Uterus (tissue), 4 donors: ENCODE measurements around the gene DEXI. TPM values are rescaled to one million over a fixed set of nuclear protein-coding genes. Genes with fewer than 3 reads are reported as not detected.

Source experiments
- DNase-seq, 2 donors: peaks; one replicate each; pipeline ENCODE4 v3.0.0-alpha.2; 2019 to 2020
- H3K27ac ChIP-seq, 2 donors: fragments of 200-600 bp; sonication (generic); 1 replicate in 1 of 2; 2 replicates in 1 of 2; pipeline ENCODE4 v1.5.1; 2016 to 2018
- H3K27me3 ChIP-seq, 2 donors: fragments of 200-600 bp; sonication (generic); one replicate each; pipeline ENCODE4 v1.5.1; 2018 to 2019; ENCODE audit warnings: control low read depth in 1 of 2
- H3K36me3 ChIP-seq, 2 donors: fragments of 200-600 bp; sonication (generic); one replicate each; pipeline ENCODE4 v1.5.1; 2019; ENCODE audit warnings: control low read depth in 1 of 2
- H3K4me1 ChIP-seq, 2 donors: fragments of 200-600 bp; sonication (generic); one replicate each; pipeline ENCODE4 v1.5.1; 2018 to 2019; ENCODE audit warnings: control low read depth in 1 of 2
- H3K4me3 ChIP-seq, 2 donors: fragments of 200-600 bp; sonication (generic); 1 replicate in 1 of 2; 2 replicates in 1 of 2; pipeline ENCODE4 v1.5.1; 2018 to 2019; ENCODE audit warnings: mild to moderate bottlenecking in 1 of 2
- H3K9me3 ChIP-seq, 2 donors: fragments of 200-600 bp; sonication (generic); one replicate each; pipeline ENCODE4 v1.5.1; 2019; ENCODE audit warnings: control low read depth in 1 of 2
- POLR2A ChIP-seq, 2 donors: fragments of 450-650 bp; IDR thresholded peaks; one replicate each; pipeline ENCODE4 v1.6.1; 2016; ENCODE audit warnings: antibody characterized with exemption in 2 of 2, mild to moderate bottlenecking in 1 of 2, moderate library complexity in 1 of 2
- intact Hi-C: fragments of 100-400 bp; cut with DNase I; formaldehyde crosslinking; loops from one replicate; pipeline ENCODE4 v1.15.1; 2023; ENCODE audit warnings: low total_unique reads
- total RNA-seq, 4 donors: library from RNA; depleted of rRNA in 3 of 4; stranded (reverse); fragments of >200 nt in 3 of 4; gene quantifications; one replicate each; pipeline versions ENCODE4 v1.1.0 to v1.2.4, GENCODE V29; 2014 to 2023
- TF ChIP-seq, protein P1 (sequence below), 4 experiments: fragments of 200-600 bp in 2 of 4; fragments of 450-650 bp in 2 of 4; sonication (generic) in 2 of 4; IDR thresholded peaks; one replicate each; pipeline ENCODE4 v1.5.1; 2016 to 2019; ENCODE audit warnings: antibody characterized with exemption in 4 of 4, mild to moderate bottlenecking in 2 of 4, moderate library complexity in 1 of 4
- donor health status: DM: yes; HTN: yes; CAD: no.

DEXI gene
- total RNA-seq, 4 donors from 2014 or later: 15.6 to 70.2 (median 42.6) TPM

DNA sequence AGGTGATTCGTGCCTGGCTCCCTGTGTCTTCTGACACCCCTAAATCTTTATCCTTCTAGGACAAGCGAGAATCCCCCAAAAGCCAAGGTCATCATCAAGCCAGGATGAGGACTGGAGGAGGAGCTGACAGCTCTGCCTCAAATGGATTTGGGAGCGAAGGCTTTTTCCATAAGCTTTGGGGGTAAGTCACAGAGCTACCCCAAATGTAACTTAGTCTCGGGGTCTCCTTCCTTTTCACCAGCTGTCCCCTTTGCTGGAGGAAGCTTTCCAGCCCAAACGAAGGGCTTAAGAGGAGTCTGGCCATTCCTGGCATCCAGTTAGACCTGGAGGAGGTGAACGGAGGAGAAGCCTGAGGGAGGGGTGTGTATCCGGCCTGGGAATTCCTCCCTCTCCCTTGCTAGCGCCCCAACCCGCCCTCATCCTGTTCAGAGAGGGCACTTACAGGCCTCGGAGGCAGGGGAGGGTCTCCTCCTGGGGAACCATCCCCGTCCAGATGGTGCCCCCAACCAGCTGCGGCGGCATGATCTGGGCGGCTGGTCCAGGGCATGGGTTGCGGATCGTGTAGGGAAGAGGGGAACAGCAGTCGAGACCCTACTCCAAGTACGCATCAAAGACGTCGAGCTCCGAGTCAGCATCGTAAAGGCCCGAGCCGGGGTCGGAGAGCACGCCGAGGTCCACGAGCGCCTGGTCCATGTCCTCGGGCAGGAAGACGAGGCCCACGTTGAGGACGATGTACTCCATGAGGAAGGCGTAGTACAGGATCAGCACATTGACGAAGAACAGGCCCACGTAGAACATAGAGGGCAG is 938 bp downstream of the DEXI start:
- Histone ChIP-seq H3K4me3 (peak overlapping the region; percentile 51 to 95), H3K27ac (peak overlapping the region; percentile 80 to 88), H3K9me3 (no peaks in the 10 kb centered on the region), H3K36me3 (no peaks in the 10 kb centered on the region), H3K27me3 (no peaks in the 10 kb centered on the region), H3K4me1 (peaks cover 14 to 51% of the 10 kb centered on the region in 2 donors)
- DNase-seq: peak in 1 of 2 donors; percentile 32
- no peak for TF ChIP-seq POLR2A (IDR thresholded peaks at IDR 0.05)
- TF ChIP-seq, protein P1, sequence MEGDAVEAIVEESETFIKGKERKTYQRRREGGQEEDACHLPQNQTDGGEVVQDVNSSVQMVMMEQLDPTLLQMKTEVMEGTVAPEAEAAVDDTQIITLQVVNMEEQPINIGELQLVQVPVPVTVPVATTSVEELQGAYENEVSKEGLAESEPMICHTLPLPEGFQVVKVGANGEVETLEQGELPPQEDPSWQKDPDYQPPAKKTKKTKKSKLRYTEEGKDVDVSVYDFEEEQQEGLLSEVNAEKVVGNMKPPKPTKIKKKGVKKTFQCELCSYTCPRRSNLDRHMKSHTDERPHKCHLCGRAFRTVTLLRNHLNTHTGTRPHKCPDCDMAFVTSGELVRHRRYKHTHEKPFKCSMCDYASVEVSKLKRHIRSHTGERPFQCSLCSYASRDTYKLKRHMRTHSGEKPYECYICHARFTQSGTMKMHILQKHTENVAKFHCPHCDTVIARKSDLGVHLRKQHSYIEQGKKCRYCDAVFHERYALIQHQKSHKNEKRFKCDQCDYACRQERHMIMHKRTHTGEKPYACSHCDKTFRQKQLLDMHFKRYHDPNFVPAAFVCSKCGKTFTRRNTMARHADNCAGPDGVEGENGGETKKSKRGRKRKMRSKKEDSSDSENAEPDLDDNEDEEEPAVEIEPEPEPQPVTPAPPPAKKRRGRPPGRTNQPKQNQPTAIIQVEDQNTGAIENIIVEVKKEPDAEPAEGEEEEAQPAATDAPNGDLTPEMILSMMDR (IDR thresholded peaks at IDR 0.05): no peak
- intact Hi-C loops: no loop called here

DNA sequence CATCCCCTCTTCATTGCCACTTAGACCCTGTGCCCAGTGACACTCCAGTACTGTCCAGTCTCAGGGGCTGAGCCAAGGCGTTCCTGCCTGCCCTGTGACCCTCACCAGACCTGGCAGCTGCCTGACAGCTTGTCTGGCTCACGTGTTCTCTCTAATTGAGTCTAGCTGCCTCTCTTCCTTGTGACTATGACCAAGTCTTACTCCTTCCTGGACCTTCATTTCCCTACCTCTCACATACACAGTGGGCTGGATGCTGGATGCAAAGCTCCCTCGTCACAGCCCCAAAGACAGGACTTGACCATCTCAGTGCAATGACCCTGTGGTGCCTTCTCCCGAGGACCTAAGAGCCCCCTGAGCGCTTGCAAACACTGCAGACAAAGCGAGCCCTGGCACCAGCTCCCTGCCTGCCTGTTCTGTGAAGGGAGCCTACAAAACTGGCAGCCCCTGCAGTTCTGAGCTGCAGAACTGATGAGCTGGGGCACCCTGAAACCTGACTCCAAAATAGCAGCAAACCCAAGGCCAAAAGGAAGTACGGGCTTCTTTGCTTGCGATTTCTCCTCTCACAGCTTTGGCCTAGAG is 1.7 kb downstream of the DEXI start:
- intact Hi-C loops: no loop called here
- Histone ChIP-seq H3K36me3 (no peaks in the 10 kb centered on the region), H3K27ac (peak overlapping the region; percentile 80 to 88), H3K9me3 (no peaks in the 10 kb centered on the region), H3K27me3 (no peaks in the 10 kb centered on the region), H3K4me3 (peak overlapping the region; percentile 51 to 95), H3K4me1 (peaks cover 14 to 44% of the 10 kb centered on the region in 2 donors)
- no peak for DNase-seq
- TF ChIP-seq, protein P1 (IDR thresholded peaks at IDR 0.05): no peak
- TF ChIP-seq POLR2A (IDR thresholded peaks at IDR 0.05): no peak

DNA sequence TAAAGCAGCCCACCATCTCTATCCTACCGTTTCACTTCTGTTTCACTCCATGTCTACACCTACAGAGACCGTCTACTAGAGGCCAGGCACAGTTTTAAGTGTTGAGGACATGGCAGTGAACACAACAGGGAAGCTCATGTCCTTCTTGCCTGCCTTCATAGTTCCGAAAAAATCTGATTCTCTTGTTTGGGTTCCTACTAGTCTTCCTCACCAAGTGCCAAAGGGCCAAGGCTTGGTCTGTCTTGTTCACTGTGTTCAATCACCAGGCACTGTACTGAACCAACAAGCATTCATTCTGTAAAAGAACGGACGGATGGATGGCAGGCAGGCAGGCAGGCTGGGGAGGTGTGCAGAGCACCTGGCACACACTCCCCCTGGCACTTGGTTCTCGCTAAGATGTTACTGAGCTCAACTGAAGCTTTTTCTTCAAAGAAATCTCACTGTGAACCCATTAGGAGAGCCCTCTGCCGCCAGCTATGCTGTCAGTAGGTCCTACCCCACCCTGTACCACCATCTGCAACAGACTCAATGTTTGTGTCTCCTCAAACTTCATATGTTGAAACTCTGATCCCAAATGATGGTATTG is 2.5 kb downstream of the DEXI start:
- DNase-seq: no peak
- peak overlapping the region in 1 of 2 donors; percentile 88 for H3K27ac ChIP-seq
- no peak overlapping the region for H3K4me3 ChIP-seq

DNA sequence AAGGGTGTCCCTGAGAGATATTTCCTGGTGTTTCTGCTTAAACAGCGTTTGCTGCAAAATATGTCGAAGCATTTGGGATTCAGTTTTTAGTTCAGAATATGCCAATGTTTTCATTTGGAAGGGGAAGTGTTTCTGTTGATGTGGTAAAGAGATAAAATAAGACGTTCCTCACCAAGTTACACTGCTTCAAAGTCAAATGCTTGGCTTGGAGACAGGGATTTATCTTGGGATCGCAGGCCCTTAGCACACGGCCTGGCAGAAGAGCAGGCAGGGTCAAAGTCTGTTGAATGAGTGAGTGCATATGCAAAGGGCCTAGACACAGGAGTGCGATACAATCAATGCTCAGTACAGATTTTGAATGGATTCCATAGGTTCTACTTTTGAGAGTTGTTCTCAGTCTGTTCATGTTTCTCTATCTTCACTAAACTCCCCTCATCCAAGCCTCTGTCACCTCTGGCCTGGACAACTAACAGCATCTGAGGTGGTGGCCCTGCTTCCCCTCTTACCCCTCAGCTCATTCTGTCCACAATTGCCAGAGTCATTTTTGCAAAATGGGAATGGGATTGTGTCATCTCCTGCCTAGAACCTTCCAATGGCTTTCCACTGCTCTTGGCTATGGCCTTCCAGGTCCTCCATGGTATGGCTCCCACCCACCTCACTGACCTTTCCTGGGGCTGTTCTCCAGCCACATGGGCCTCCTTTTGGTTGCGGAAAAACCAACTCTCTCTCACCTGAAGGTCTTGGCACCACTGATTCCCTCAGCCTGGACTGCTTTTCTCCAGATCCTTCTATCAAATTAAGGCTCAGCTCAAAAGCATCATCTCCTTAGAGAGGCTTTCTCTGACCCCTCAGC is 3.2 kb downstream of the DEXI start:
- Histone ChIP-seq H3K4me3 (no peak overlapping the region), H3K27me3 (no peaks in the 10 kb centered on the region), H3K27ac (peak overlapping the region; percentile 10 to 28), H3K4me1 (peaks cover 14 to 37% of the 10 kb centered on the region in 2 donors), H3K9me3 (no peaks in the 10 kb centered on the region), H3K36me3 (no peaks in the 10 kb centered on the region)
- no peak for DNase-seq
- TF ChIP-seq POLR2A (IDR thresholded peaks at IDR 0.05): no peak
- TF ChIP-seq, protein P1 (IDR thresholded peaks at IDR 0.05): no peak
- intact Hi-C loops: no loop called here

More for the DNA sequence above, 2.5 kb downstream of the DEXI start:
- Histone ChIP-seq H3K27me3 (no peaks in the 10 kb centered on the region), H3K36me3 (no peaks in the 10 kb centered on the region), H3K4me1 (peaks cover 14 to 37% of the 10 kb centered on the region in 2 donors), H3K9me3 (no peaks in the 10 kb centered on the region)
- TF ChIP-seq, protein P1 (IDR thresholded peaks at IDR 0.05): no peak
- no peak for TF ChIP-seq POLR2A (IDR thresholded peaks at IDR 0.05)
- intact Hi-C loops: no loop called here
